GM18868 (cell line): ENCODE data around the gene KRTAP5-10.
"Not testable (repeated sequence)": the region's sequence is repeated elsewhere in the genome, so short reads cannot be mapped to it uniquely, and the experiment has no call there.

Experiments used
- ATAC-seq: cut with Tn5 transposase; IDR thresholded peaks from one replicate; pipeline ENCODE4 v1.9.1; 2021; ENCODE audit warnings: mild to moderate bottlenecking, moderate library complexity; ENCODE audit not compliant: unreplicated experiment

The KRTAP5-10 gene

DNA sequence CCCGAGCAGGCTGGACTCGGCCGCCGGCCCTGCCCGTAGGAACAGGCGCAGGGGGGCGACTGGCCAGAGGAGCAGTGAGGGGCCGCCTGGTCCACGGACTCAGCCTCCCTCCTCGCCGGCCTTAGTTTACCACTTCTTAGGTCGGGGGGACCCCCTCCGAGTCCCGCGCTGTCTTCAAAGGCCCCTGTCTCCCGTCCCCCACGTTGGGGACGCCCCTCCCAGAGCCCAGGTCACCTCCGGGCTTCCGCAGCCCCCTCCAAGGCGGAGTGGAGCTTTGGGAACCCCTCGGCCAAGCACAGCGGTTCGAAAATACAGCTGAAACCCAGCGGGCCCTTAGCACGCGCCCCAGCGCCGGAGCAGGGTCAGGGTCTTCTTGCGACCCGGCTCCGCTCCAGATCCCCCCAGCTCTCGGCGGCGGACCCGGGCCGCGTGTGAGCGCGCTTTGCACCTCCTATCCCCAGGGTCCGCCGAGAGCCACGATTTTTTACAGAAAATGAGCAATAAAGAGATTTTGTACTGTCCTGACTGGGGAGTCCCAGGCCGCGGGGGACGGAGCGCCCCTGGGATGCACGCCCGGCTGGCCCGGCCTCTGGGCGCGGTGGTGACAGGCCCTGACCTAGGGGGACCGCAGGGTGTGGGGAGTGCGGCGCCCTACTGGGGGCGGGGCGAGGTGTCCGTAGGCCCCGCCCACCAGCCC, 42.3 kb downstream of the KRTAP5-10 start:
- ATAC-seq = not testable (repeated sequence)

DNA sequence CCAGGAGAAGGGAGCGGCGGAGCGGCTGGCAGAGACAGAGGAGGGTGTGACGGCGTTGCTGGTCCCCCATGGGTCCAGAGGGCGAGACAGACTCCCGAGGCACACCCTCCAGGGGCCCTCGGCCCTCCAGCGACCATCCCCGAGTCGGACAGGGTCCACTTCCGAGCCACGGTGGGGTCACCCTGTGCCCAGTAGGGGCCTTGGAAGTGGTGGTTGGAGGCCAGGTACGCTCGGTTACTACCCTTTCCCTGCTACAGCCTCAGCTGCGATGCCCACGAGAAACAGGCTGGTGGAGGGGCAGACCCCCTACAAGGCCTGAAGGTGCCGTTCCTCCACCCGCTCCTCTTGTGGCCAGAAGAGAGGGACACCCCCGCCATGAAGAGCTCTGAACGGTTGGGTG, 42.9 kb downstream of the KRTAP5-10 start:
- ATAC-seq = not testable (repeated sequence)

DNA sequence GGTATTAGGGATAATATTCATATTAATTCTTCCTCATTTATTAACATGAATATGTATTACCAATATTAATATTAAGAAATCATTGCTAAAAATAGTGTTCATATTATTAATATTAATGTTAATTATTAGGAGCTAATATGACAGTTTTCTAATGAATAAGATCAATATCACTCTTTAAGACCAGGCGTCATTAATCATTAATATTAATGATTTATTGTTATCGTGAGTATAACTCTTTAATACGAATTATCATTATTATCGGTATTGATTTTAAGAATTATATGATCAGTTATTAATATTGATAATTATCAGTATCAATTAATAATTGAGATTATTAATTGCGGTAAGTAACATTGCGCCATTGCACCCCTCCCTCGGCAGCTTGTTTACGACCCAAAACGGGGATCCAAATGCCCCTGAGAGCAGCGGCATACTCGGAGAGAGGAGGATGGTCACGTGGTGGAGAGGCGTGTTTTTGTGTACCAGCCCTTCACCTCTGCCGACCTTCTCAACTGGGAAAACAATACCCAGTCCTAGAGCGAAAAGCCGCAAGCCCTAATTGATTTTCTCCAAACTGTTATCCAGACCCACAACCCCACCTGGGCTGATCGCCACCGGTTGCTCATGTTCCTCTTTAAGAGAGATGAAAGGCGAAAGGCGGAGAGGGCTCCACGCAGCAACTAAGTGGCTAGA, 46.0 kb downstream of the KRTAP5-10 start:
- not testable (repeated sequence) for ATAC-seq

DNA sequence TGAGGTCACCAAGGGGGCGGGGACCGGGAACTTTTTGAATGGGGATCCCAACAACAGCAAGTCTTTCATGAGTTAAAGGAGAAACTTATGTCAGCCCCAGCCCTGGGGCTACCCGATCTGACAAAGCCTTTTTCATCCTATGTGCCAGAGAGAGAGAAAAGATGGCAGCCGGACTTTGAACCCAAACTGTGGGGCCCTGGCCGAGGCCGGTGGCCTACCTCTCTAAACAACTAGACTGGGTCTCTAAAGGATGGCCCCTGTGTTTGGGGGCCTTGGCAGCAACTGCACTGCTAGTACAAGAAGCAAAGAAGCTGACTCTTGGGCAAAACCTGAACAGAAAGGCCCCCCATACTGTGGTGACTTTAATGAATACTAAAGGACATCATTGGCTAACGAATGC, 48.6 kb downstream of the KRTAP5-10 start:
- not testable (repeated sequence) for ATAC-seq

DNA sequence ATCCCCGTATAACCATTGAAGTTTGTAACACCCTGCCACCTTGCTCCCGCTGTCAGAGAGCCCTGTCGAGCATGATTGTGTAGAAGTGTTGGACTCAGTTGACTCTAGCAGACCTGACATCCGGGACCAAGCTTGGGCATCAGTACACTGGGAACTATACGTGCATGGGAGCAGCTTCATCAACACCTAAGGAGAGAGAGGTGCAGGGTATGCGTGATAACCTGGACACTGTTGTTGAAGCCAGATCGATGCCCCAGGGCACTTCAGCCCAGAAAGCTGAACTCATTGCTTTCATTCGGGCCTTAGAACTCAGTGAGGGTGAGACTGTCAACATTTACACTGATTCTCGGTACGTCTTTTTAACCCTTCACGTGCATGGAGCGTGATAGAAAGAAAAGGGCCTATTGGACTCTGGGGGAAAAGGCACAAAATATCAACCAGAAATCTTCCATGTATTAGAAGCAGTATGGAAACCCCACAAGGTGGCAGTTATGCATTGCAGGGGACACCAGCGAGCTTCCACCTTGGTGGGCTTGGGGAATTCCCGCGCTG, 49.1 kb downstream of the KRTAP5-10 start:
- not testable (repeated sequence) for ATAC-seq

DNA sequence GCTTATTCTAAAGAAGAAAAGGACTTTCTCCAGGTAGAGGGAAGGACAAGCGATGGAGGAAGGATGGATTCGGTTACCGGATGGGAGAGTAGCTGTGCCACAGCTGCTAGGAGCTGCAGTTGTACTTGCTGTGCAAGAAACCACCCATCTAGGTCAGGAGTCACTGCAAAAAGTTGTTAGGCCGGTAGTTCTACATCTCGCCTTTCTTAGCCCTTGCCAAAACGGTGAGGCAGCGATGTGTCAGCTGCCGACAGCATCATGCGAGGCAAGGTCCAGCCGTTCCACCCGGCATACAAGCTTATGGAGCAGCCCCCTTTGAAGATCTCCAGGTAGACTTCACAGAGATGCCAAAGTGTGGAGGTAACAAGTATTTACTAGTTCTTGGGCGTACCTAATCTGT, 49.6 kb downstream of the KRTAP5-10 start:
- not testable (repeated sequence) for ATAC-seq
